Stimulated activated CD4-positive, alpha-beta T cell treated with anti-CD3 and anti-CD28 coated beads, Interleukin-1b, Interleukin-23, amount 100 ng/mL, for 48 hours (primary cell): ENCODE results near the gene CRTC1.
A peak's percentile ranks its signal among the peaks of the same experiment; 100 is the strongest.

Experiments
- DNase-seq: peaks from one replicate; pipeline ENCODE4 v3.0.0-alpha.2; 2020

The CRTC1 gene, protein sequence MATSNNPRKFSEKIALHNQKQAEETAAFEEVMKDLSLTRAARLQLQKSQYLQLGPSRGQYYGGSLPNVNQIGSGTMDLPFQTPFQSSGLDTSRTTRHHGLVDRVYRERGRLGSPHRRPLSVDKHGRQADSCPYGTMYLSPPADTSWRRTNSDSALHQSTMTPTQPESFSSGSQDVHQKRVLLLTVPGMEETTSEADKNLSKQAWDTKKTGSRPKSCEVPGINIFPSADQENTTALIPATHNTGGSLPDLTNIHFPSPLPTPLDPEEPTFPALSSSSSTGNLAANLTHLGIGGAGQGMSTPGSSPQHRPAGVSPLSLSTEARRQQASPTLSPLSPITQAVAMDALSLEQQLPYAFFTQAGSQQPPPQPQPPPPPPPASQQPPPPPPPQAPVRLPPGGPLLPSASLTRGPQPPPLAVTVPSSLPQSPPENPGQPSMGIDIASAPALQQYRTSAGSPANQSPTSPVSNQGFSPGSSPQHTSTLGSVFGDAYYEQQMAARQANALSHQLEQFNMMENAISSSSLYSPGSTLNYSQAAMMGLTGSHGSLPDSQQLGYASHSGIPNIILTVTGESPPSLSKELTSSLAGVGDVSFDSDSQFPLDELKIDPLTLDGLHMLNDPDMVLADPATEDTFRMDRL

DNA sequence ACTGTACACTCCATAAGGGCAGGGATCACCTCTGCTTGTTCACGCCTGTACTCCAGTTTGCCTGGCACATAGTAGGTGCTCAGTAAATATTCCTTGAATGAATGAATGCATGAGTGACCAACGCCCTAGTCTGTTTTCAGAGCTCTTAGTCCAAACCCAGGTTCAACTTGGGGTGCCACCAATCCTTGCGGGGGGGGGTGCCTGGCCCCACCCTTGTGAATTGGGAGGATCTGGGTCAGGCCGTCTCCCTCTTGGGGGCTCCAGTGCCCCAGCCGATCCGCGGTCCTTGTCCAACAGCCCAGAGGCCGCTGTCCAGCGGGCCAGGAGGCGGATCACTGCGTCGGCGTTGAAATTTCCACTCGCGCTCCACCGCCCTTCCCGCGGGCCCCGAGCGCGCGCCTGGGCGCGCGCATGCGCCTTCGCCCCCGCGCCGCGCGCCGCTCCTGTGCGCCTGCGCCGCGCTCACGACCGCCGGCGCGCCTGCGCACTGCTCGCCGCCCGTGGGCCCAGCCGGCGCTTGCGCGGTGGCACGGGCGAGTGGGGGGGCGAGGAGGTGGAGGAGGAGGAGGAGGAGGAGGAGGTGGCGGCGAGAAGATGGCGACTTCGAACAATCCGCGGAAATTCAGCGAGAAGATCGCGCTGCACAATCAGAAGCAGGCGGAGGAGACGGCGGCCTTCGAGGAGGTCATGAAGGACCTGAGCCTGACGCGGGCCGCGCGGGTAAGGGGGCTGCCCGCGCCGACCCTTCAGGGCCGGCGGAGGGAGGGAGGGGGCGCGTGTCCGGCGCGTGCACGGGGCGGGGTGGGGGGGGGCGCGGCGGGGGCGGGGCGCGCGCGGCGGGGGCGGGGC, at the start of gene CRTC1:
Gene CRTC1 (plus strand): TSS at position 572 of the 849 bp plus-strand sequence. CDS start 23 bp downstream, at position 595.
- peak; percentile 92 for DNase-seq

DNA sequence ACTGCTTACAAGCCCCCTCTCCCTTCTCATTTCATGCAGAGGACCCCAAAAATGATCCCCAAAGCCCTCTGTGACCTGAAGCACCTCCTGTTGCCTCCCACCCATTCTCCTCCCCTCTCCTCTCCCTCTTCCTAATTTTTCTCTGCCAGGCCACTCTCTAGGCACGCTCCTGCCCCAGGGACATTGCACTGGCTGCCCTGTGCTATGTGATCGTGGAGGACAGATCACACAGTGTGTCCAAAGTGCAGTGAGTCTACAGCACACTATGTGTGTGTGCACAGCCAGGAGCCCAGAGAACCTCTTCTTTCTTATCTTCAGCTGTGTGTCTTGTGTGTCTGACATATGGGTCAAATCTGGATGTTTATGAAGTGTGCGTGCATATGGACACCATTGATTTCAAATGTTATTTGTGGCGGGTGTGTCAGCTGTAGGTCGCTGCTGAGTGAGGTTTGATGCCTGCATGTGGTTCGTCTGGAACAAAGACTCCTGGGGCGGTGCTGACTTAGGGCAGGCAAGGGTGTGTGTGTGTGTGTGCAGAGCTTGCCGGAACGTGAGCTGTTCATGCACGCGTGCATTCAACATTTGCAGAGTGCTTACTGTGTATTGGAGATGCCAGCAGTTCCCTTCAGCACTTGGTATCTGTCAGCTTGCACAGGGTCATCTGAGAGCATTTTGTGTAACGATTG, 48.7 kb upstream of the CRTC1 start:
- DNase-seq: no peak

DNA sequence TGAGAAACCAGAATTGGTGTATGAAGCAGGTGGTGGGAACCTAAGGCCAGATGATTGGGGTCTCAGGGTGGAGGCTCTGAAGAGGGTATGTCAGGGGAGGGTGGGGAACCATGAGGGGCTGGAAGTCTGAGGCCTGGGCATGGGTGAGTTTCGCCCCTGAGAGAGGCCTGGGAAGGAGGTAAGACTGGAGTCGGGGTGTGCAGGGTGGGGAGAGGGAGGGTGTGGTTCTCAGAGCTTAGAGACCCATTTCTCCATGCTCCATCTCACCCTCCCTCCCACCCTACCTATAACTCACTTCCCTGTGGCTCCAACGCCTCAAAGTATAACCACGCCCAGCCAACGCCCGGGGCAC, 47.7 kb upstream of the CRTC1 start:
- DNase-seq: no peak

DNA sequence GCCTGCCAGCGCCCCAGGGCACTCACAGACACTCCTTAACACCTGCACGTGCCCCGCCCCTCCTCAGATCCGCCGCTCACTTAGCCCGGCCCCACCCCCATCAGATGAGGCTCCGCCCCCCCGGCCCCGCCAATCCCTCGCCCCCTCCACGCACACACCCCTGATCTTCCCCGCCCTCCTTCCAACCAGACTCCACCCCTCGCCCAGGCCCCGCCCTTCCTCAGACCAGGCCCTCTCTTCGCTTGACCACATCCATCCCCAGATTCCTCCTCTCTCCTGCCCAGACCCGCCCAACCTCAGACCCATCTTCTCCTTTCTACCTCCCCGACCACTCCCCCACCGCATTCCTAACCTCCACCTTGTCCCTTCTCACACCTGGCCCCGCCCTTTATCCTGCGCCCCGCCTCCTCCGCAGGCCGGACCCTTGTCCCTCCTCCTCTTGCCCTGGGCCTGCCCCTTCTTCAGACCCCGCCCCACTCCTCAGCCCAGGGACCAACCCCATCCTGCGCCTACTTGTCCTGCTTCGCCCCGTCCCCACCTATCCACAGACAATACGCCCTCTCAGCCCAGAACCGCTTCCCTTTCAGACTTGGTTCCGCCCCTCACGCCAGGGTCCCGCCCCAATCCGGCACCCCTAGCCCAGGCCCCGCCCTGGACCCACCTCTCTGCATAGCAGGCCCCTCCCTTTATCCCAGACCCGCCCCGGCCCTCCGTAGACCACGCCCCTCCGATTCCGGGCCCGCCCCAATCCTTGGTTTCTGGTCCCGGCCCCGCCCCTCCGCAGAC, 47.1 kb upstream of the CRTC1 start:
- peak; percentile 99 for DNase-seq

DNA sequence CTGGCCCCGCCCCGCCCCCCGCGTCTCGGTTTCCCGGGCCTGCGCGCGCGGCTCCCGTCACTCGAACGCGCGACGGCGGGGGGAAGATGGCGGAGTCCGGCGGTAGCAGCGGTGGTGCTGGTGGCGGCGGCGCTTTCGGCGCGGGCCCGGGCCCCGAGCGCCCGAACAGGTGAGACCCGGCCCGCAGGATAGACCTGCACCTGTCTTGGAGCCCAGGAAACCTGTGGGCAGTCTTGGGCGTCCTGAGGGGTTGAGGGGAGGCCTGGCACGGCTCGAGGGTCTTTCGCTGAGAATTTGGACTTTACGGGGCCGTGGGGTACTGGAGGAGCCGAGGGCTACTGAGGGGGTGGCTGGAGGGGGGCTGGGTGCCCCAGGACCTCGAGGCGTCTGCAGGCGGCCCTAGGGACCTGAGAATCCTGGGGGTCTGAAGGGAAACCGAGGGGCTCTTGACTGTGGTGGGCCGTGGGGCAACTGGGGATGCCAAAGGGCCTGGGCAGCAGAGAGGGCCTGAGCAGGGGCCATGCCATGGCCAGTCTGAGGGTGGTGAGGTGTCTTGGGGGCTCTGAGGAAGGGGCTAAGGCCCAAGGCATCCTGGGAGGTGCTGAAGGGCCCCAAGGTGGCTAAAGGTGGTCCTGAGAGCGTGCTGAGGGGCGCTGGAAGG, 46.4 kb upstream of the CRTC1 start, which contains the start of gene KLHL26:
Gene KLHL26 (plus strand): TSS at position 60 of the 661 bp plus-strand sequence. CDS start 27 bp downstream, at position 87.
- no peak for DNase-seq

DNA sequence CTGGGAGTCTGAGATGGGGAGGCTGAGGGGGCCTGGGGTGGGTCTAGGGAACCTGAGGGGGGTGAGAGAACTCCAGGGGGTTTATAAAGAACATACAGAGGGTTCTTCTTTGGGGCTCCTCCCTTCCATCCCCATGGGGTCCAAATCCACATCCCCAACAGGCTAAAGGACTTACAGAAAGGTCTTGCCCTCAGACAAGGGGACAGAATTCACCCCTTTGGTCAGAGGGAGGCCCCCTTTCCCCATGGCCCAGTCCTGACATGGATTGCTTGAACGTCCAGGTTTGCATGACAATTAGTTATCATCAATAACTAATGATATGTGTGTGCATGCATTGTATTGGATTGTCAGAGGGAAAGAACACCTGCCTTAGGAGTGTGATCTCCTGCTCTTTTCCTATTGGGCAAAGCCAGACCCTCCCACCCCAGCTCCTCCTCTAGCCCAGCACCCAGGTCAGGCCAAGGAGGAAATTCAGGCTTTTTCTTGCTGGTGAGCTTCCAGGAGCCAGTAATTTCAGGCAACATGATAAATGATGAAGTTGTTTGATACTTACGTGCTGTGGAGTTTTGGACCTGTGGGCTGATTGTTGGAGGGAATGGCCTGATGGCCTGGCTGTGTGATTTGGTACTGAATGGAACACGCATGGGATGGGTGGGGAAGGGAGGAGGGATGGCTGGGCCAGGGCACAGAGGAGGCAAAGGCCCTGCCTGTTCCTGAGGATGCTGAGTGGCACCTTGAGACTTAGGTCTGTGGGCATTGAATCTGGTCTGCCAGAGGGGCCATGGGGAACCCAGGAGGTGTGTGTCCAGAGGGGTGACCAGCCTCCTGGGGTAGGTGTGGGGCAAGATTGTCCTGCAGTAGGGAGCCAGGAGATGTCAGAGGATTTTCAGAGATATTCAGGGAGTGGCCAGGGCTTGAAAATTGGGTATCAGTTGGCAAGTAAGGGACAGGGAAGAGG, 45.5 kb upstream of the CRTC1 start:
- no peak for DNase-seq

DNA sequence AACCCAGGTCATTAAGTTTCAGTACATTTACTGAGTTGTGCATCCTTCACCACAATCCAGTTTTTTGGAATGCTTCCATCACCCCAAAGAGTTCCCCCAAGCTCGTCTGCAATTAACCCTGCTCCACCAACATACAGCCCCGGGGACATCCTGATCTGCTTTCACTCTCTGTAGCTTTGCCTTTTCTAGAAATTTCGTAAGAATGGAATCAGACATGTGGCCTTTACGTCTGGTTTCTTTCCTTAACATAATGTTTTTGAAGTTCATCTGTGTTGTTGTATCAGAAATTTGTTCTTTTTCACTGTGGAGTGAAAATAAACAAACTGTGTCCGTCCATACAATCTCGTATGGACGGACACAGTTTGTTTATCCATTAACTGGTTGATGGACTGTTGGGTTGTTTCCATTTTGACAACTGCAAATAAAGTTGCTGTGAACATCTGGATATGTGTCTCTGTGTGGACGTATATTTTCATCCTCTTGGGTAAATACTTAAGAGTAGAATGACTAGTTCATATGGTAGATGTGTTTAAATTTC, 43.7 kb upstream of the CRTC1 start:
- no peak for DNase-seq

DNA sequence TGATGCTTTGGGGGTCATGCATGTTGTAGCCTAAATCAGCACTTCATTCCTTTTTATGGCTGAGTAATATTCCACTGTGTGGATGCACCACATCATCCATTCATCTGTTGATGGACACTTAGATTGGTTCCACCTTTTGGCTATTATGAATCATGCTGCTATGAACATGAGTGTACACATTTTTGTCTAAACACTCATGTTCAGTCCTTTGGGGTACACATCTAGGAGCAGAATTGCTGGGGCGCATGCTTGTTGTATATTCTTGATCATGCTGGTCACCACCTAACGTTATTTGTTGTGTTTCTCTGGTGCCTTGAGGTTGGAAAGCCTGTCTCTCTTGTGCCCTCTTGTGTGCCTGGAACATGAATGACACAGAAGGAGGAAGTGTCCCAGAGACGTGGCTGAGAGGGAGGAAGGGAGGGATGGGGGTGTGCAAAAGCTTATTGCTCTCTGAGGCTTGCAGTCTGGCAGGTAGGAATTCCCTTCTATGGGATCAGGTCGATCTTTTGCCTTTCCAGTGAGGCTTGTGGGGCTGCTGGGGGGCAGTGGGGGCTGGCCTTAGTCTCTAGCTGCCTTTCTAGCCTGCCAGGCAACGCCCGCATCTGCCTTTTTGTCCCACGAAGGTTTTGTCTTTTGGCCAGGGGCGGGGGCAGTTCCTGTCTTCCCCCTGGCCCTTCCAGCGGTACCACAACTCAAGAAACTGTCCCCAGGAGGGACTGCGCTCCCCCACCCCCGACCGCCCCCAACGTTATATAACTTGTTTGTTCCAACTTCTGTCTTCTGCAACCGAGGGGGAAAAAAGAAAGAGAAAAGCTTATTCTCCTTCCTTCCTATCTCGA, 39.1 kb upstream of the CRTC1 start:
- no peak for DNase-seq

DNA sequence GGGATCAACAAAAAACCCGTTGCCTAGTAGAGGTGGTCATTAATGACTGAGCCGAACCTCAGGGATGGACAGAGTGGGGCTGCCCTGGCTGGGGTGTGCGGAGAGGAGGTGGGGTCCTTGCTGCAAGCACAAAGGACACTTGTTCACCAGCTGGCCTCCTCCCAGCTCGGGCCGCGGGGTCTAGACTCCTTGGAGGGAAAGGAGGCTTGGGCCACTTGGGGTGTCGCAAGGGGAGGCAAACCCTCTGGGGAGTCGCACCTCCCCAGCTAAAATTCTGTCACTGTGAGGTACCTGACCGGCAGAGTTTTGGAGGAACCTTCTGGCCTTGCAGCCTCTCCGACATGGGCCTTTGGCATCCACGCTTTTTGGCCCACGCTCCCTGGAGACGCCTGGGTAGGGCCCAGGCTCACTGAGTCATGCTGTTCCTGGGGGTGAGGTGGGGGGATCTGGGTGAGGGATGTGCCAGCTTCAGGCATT, 38.4 kb upstream of the CRTC1 start:
- DNase-seq: no peak

DNA sequence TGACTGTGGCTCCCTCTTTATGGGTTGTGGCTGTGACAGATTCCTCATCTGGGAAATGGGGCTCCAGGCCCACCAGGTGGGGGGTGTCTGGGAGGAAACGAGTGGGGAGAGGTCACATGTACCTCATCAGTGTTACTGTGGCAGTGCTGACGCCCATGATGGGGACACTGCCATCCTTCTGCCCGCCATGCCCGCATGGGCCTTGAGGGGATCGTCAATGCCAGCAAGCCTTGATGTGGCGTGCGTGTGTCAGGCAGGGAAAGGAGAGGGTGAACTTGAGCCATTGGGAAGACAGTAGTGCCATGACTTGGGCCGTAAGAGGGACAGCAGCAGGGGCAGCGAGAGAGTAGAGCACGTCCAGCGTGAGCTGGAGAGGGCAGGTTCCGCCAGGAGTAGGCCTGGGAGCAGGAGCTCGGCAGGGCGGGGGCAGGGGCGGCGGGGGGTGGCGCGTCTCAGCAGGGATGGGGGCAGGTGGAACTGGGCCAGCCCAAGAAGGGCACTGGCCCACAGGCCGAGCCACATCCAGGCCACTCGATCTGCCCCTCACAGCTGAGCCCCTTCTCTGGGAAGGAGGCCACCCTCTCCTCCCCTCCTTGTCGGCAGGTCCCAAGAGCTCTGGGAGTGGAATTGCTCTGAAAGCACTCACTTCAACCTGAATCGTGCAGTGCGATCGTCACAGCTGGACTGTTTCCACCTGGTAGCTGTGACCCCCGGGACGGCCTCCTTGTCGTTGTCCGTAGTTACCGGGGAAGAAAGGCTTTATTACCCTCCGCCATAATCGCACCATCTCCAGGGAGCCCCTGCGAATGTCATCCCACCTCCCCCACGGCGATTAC, 36.7 kb upstream of the CRTC1 start:
- DNase-seq: no peak

DNA sequence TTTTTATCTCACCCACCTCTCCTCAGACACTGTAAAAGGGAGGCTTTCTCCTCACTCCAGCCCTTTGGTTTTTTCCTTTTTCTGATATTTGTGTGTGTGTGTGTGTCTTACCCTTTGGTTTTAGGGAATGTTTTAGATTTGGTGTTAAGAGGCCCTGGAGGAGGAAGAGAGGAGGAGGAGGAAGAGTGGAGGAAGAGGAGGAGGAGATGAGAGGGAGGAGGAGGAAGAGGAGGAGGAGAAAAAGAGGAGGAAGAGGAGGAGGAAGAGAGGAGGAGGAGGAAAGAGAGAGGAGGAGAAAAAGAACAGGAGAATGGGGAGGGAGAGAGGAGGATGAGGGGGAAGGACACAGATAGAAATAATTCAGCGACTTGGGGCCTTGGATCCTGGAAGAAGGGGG, 36.1 kb upstream of the CRTC1 start:
- no peak for DNase-seq

DNA sequence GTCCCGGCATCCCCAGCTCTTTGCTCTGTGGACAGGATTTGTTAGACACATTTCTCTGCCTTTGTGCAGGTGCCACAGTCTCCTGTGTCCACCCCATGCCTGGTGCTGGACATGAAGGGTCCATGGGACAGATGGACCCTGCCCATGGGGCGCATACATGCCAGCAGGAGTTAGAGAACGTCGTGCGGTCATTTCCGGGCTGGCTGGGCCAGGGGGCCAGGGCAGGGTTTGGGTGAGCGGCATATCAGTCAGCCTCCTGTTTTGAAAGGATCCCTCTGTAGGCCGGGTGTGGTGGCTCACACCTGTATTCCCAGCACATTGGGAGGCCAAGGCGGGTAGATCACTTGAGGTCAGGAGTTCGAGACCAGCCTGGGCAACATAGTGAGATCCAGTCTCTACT, 35.7 kb upstream of the CRTC1 start:
- DNase-seq: no peak

DNA sequence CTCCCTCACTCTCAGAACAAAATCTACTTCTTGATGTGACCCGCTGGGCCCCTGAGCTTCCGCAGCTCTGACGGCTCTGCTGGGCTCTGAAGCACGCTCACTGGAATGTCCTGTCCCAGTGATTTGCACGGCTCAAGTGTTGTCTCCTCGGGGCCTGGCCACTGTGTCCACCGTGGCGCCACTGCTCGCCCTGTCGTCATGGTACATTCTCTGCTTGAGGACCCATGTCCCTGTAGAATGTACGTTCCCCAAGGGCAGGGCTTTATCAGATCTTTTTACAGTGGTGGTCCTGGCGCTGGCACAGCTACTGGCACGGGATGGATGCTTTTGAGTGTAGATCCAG, 34.5 kb upstream of the CRTC1 start:
- no peak for DNase-seq

DNA sequence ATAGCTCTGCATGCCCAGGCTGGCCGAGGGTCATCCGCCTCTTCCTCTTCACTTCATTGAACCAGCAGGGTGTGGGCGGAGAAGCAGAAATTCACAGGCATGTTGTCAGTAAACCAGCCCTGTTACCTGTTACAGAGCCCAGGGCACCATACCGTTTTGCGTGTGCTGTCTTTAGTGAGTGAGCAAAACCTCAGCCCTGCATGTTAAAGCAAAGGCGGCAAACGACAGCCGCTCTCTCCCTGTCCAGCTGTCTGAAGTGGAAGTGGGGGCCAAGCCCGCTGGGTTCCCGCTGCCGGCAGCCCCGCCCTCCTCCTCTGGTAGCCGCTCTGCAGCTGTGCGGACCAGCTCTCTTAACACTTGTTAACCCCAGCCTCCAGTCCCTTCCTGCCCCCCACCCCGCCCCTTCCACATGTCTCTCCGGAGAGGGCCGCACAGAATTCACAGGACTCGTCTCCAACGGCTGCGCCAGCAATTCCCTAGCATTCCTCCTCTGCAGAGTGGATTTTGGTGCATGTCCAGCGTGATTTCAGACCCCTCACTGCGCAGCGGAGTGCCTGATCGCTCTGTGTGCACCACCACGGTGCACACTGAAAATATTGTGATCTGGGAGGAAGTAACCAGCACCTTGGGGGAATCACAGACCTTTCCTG, 34.0 kb upstream of the CRTC1 start:
- DNase-seq: no peak

DNA sequence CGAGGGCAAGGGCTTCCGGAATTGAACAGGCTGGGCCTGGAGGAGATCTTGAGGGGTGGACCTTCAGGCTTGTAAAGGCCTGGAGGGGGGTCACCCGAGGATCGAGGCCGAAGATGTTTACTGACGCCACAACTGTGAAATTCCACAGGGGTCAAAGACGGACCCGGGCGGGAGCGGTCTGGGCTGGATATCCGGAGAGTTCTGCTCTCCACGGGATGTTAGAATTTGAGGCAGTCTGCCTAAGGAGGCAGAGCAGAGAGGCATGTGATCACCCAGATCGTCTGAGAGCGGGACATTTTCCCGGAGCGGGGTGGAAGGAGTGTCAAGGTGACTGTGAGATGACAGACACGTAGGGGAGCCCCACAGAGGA, 33.5 kb upstream of the CRTC1 start:
- no peak for DNase-seq

DNA sequence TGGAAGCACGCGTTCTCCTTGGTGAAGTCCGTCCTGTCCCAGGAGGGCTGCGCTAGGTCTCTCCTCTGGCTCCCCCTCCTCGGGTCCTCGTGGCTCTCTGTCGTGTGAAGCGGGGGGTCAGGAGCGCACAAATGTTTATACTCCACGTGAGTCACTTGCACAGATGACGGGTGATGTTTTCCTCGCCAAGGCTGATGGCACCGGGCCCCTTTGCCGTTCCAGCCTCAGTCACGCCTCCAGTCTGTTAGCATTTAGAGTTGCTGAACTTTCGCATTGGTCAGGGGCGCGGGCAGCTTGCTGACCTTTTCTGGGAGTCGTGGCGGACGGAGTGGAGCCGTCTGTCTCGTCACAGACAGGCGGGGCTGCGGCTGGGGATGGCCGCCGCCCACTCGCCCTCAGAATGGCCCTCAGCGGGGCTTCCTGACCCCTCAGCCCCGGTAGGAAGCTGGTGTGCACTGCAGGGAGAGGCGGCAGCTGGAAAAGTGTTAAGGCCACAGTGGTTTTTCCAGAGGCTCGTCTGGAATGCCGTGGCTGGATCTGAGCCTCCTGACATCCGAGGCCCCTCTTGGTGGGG, 32.9 kb upstream of the CRTC1 start:
- DNase-seq: no peak

DNA sequence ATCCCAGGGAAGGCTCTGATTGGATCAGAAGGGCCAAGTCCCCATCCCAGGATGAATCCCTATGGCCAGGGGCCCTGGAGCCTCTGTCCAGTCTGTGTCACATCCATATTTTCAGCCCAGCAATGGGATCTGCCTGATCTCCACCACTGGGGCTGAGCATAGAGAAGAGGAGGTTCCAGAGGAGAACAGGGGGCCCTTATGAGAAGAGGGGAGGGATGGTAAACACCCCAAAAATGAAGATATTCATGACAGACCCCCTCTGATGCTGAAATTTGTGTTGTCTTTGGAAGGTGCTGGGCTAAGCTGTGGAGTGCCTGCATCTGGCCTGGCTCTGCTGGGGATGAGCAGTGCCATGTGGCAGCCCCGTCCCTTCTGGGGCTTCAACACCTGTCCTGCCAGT, 32.2 kb upstream of the CRTC1 start:
- DNase-seq: no peak
